Progenitor cell of endocrine pancreas (in vitro differentiated cells): Measurements from ENCODE around the gene CST5. TPM values are rescaled to one million over a fixed set of nuclear protein-coding genes. Genes with fewer than 3 reads are reported as not detected.

Source experiments
- DNase-seq: peaks from one replicate; pipeline ENCODE4 v3.0.0; 2021; ENCODE audit warnings: low spot score; ENCODE audit not compliant: unreplicated experiment
- H3K27ac Mint-ChIP-seq: 2 replicates; pipeline ENCODE4 v1.8.0; 2021; ENCODE audit warnings: mild to moderate bottlenecking, moderate library complexity, mixed read lengths
- H3K27me3 Mint-ChIP-seq: 2 replicates; pipeline ENCODE4 v1.8.0; 2021; ENCODE audit warnings: mixed read lengths
- H3K36me3 Mint-ChIP-seq: 2 replicates; pipeline ENCODE4 v1.8.0; 2022; ENCODE audit warnings: mixed read lengths; ENCODE audit not compliant: insufficient read depth
- H3K4me1 Mint-ChIP-seq: 2 replicates; pipeline ENCODE4 v1.8.0; 2021; ENCODE audit warnings: low read depth, mixed read lengths
- H3K4me3 Mint-ChIP-seq: 2 replicates; pipeline ENCODE4 v1.8.0; 2021; ENCODE audit warnings: low read depth, mild to moderate bottlenecking, moderate library complexity, mixed read lengths
- H3K9me3 Mint-ChIP-seq: 2 replicates; pipeline ENCODE4 v1.8.0; 2021; ENCODE audit warnings: low read depth, mixed read lengths
- long read RNA-seq: library from polyadenylated mRNA; unstranded; transcript quantifications from one replicate; pipeline ENCODE4 v2.0.0, GENCODE V29; 2020
- total RNA-seq: library from RNA; stranded (reverse); gene quantifications from 2 replicates; pipeline ENCODE4 v1.2.1, GENCODE V29; 2021
- TF ChIP-seq, protein P1 (sequence below): fragments of 200-600 bp; sonication (generic); IDR thresholded peaks from one replicate; pipeline ENCODE4 v1.5.0; 2021; ENCODE audit warnings: antibody characterized with exemption, mild to moderate bottlenecking; ENCODE audit not compliant: unreplicated experiment

The CST5 gene
- not detected in 2 replicates for total RNA-seq
- long read RNA-seq = 0 reads

- no peaks in the 10 kb centered on the region for H3K36me3 Mint-ChIP-seq
- no peak for DNase-seq
- H3K4me3 Mint-ChIP-seq = no peak within 1 kb of the TSS
- H3K9me3 Mint-ChIP-seq = no peaks in the 10 kb centered on the region
- peaks cover 5% of the 10 kb centered on the region for H3K4me1 Mint-ChIP-seq
- H3K27ac Mint-ChIP-seq = no peak within 1 kb of the TSS
- no peaks in the 10 kb centered on the region for H3K27me3 Mint-ChIP-seq
- TF ChIP-seq, protein P1, sequence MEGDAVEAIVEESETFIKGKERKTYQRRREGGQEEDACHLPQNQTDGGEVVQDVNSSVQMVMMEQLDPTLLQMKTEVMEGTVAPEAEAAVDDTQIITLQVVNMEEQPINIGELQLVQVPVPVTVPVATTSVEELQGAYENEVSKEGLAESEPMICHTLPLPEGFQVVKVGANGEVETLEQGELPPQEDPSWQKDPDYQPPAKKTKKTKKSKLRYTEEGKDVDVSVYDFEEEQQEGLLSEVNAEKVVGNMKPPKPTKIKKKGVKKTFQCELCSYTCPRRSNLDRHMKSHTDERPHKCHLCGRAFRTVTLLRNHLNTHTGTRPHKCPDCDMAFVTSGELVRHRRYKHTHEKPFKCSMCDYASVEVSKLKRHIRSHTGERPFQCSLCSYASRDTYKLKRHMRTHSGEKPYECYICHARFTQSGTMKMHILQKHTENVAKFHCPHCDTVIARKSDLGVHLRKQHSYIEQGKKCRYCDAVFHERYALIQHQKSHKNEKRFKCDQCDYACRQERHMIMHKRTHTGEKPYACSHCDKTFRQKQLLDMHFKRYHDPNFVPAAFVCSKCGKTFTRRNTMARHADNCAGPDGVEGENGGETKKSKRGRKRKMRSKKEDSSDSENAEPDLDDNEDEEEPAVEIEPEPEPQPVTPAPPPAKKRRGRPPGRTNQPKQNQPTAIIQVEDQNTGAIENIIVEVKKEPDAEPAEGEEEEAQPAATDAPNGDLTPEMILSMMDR = no peak
These were observed at the start of gene CST5 for GRCh38 chr20:23879328-23879798. CST5 (minus strand) TSS chr20:23879748; CDS start chr20:23879676, 72 bp downstream.

DNA sequence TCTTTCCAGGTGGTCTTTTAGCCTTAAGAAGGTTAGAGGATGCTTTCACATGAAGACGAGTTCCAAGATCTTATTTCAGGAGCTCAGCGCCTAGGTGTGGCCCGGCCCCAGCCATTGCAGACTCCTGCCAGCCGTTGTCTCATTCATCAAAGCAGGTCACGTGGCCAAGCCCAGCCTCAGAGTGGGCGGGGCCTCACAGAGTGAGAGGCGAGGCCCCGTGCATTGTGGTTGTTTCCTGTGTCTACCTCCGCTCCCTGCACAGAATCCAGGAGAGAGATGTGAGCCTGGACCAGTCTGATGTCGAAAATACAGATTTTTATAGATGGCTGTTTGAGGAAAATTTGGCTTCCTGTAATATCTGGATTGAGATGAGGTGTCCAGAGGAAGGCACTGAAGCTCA, 49.2 kb upstream of the CST5 start:
- Mint-ChIP-seq H3K36me3 (no peaks in the 10 kb centered on the region), H3K27me3 (peaks cover 22% of the 10 kb centered on the region), H3K9me3 (peaks cover 7% of the 10 kb centered on the region), H3K4me1 (peaks cover 4% of the 10 kb centered on the region), H3K27ac (no peak overlapping the region), H3K4me3 (no peak overlapping the region)
- TF ChIP-seq, protein P1 = no peak
- no peak for DNase-seq

DNA sequence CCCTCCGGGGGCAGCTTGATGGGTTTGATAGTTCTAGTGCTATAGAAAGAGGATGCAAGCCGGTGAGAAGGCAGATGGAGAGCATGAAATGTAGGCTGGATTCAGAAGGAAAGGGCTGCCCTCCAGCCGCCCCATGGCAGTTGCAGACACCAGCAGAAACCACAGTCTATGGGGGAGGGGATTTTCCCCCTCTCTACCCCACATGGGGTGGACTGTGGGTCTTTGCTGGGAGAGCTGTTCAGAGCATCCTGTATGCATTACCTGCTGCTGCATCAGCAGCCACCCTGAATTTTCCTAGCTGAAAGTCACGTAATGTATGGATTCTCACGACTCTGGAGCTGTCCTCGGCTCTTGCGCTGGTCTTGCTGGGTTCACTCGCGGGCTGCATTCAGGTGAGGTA, 48.8 kb upstream of the CST5 start:
- Mint-ChIP-seq H3K36me3 (no peaks in the 10 kb centered on the region), H3K4me3 (no peak overlapping the region), H3K4me1 (peaks cover 4% of the 10 kb centered on the region), H3K9me3 (peaks cover 7% of the 10 kb centered on the region), H3K27ac (no peak overlapping the region), H3K27me3 (peaks cover 22% of the 10 kb centered on the region)
- TF ChIP-seq, protein P1 = no peak
- no peak for DNase-seq

DNA sequence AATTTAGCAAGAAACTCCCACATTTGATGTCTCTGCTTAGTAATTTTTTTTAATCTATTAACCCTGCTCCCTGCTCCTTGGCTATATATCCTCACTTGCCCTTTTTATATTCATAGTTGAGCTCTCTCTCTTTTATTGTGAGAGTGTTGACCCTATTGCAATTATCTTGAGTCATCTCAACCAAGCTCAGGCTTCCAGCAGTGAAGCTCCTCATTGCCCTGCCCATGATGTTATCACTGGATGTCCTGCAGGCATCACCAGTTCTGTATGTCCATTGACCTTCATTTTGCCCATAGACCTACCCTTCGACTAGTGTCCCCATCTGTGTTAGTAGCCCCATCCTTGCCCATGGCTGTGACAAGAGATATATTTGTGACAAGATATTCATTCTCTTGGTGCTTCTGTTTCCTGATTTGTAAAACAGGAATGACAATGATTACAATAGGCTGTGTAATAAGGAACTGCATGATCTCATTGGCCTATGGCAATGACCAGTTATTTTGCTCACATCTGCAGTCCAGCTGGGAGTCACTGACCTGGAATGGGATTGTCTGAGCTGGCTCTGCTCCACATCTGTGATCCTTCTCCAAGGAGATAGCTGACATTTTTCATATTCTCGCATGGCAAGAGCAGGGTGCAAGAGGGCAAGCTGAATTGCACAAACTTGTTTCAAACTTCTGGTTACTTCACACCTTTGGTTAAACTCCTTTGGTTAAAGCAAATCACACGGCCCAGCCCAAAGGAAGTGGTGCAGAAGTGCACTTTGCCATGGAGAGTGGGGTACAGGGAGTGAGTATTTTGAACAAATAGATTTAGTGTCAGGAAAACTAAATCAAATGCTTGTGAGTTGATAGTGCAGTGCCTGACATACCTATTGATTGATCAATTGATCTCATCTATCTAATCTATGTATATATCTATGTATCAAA, 47.7 kb upstream of the CST5 start:
- TF ChIP-seq, protein P1 = no peak
- no peak overlapping the region for H3K27ac Mint-ChIP-seq
- H3K27me3 Mint-ChIP-seq = peaks cover 29% of the 10 kb centered on the region
- peaks cover 7% of the 10 kb centered on the region for H3K9me3 Mint-ChIP-seq
- peaks cover 4% of the 10 kb centered on the region for H3K4me1 Mint-ChIP-seq
- DNase-seq = no peak
- no peak overlapping the region for H3K4me3 Mint-ChIP-seq
- no peaks in the 10 kb centered on the region for H3K36me3 Mint-ChIP-seq

GRCh38 chr20:23926526-23926880, 47.0 kb upstream of the CST5 start:
- H3K27me3 Mint-ChIP-seq = peaks cover 32% of the 10 kb centered on the region
- peaks cover 4% of the 10 kb centered on the region for H3K4me1 Mint-ChIP-seq
- H3K4me3 Mint-ChIP-seq = no peak overlapping the region
- TF ChIP-seq, protein P1 = no peak
- peaks cover 7% of the 10 kb centered on the region for H3K9me3 Mint-ChIP-seq
- no peak overlapping the region for H3K27ac Mint-ChIP-seq
- DNase-seq = no peak
- H3K36me3 Mint-ChIP-seq = no peaks in the 10 kb centered on the region
